GM10266 (cell line): ENCODE measurements around the gene OR1M1.

Experiments used
- DNase-seq: peaks from one replicate; pipeline ENCODE4 v3.0.0; 2012; ENCODE audit errors: extremely low spot score
- CTCF ChIP-seq: IDR thresholded peaks from 2 replicates; pipeline ENCODE4 v1.5.1; 2012; ENCODE audit warnings: mild to moderate bottlenecking, low read depth; ENCODE audit not compliant: control insufficient read depth, insufficient read depth; ENCODE audit errors: missing control alignments

Gene OR1M1

GRCh38 chr19:9128171-9128570 is 41.3 kb downstream of the OR1M1 start:
- DNase-seq: no peak
- no peak for TF ChIP-seq CTCF

- no peak for DNase-seq
- TF ChIP-seq CTCF: no peak
These were observed 44.1 kb downstream of the OR1M1 start for GRCh38 chr19:9130965-9131364.

DNA sequence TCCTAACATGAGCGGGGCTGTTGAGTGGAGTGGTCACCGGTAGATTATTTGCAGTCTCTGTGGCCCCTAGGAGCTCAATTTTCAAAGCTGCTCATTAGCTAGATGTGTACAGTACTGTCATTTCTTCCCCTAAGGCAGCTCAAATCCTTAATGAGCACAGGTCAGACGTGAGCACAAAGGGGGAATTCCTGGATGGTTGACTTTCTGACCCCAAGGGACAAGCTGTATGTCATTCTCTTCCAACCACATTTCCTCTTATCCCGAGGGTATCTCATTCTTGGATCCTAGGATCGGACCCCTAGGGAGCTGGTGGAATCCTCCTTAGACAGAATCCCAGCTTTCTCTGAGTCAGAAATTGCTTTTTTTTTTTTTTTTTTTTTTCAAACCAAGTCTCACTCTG is 45.6 kb downstream of the OR1M1 start:
- no peak for TF ChIP-seq CTCF
- no peak for DNase-seq

DNA sequence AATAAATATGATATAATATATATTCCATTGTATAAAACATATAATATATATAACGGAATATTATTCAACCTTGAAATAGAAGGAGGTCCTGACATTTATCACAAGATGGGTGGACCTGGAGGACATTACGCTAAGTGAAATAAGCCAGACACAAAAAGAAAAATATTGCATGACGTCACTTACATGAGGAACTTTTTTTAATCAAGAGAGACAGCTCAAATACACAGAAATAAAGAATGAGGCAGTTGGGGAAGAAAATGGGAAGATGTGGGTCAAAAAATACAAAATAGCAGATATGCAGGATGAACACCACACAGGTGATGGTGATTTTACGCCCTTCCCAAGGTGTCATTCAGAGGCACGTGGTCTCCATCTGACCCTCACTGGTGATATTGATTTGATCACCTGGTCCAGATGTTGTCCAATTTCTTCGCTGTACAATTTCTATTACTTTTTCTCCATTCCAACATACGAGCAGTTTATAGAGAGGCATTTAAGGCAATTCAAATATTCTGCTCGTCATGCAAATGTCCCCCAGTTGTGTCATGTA is 52.8 kb downstream of the OR1M1 start:
- no peak for DNase-seq
- no peak for TF ChIP-seq CTCF

GRCh38 chr19:9140159-9140874 is 53.5 kb downstream of the OR1M1 start, which contains the start of gene ZNF317:
Gene ZNF317 (plus strand): TSS chr19:9140397. CDS start chr19:9156017, 15,620 bp downstream.
- peak; percentile 80 for DNase-seq
- TF ChIP-seq CTCF: no peak

- DNase-seq: no peak
- no peak for TF ChIP-seq CTCF
These were observed 58.1 kb downstream of the OR1M1 start for GRCh38 chr19:9144920-9145319.
